HCT116 (cell line): ENCODE results near the gene KRTAP10-9. TPM values are rescaled to one million over a fixed set of nuclear protein-coding genes. Genes with fewer than 3 reads are reported as not detected.
"Not testable (repeated sequence)": the region's sequence is repeated elsewhere in the genome, so short reads cannot be mapped to it uniquely, and the experiment has no call there.

Experiments
- ATAC-seq: fragments of 200-7000 bp; cut with Tn5 transposase; 2 replicates; pipeline ENCODE4 v1.9.1; 2020; ENCODE audit warnings: mild to moderate bottlenecking, moderate library complexity
- BruUV-seq: library from RNA; stranded (reverse); fragments of 400-500 nt; replicated peaks from 2 replicates; lab custom pipeline; 2021; lab: Mats Ljungman, UMichigan
- CTCF ChIA-PET: fragments of 300-600 bp; sonication (Branson Sonifier 250); formaldehyde crosslinking; loops from one replicate; lab custom pipeline; 2021; ENCODE audit warnings: antibody characterized with exemption; lab: Charles Lee
- POLR2A ChIA-PET: fragments of 300-600, 350-600 bp; sonication (Branson Sonifier 250); formaldehyde crosslinking; loops from one replicate; lab custom pipeline; 2021; ENCODE audit warnings: antibody characterized with exemption; lab: Charles Lee
- RAD21 ChIA-PET, 2 experiments: fragments of 300-600 bp; sonication (Branson Sonifier 250); formaldehyde crosslinking; loops; one replicate each; lab custom pipeline; 2023; ENCODE audit warnings: low total read pairs in 2 of 2; ENCODE audit not compliant: uncharacterized antibody in 2 of 2, unreplicated experiment in 2 of 2, low non-redundant PET in 1 of 2; lab: Charles Lee
- DNase-seq: peaks from one replicate; pipeline ENCODE4 v3.0.0-alpha.2; 2010; ENCODE audit warnings: low read depth, low spot score
- H2AFZ ChIP-seq: fragments of 200-600 bp; shearing (Covaris generic), sonication (generic); 2 replicates; pipeline ENCODE4 v1.6.1; 2017; ENCODE audit warnings: low read depth, mixed run types, mixed read lengths, antibody characterized with exemption, low read length; ENCODE audit not compliant: poor library complexity, severe bottlenecking
- H3K27ac ChIP-seq: 2 replicates; pipeline ENCODE4 v1.5.1; 2012; ENCODE audit warnings: low read depth, low read length
- H3K27me3 ChIP-seq: fragments of 200-600 bp; sonication (generic); 2 replicates; pipeline ENCODE4 v1.6.1; 2016; ENCODE audit warnings: mixed run types, low read length, mixed read lengths; ENCODE audit not compliant: insufficient read depth
- H3K36me3 ChIP-seq, 2 experiments: fragments of 200-500 bp in 1 of 2; fragments of 200-600 bp in 1 of 2; sonication (Bioruptor generic) in 1 of 2; sonication (generic) in 1 of 2; 2 replicates each; pipeline versions ENCODE4 v1.5.1 to v1.6.1; 2014 to 2016; ENCODE audit warnings: low read length in 2 of 2, inconsistent platforms in 1 of 2, mixed read lengths in 1 of 2, mixed run types in 1 of 2; ENCODE audit not compliant: insufficient read depth in 2 of 2, control insufficient read depth in 1 of 2
- H3K4me1 ChIP-seq, 2 experiments: fragments of 200-600 bp in 1 of 2; sonication (generic) in 1 of 2; 2 replicates each; pipeline versions ENCODE4 v1.5.1 to v1.6.1; 2012 to 2017; ENCODE audit warnings: low read length in 2 of 2, inconsistent platforms in 1 of 2, mild to moderate bottlenecking in 1 of 2, mixed read lengths in 1 of 2, mixed run types in 1 of 2, moderate library complexity in 1 of 2; ENCODE audit not compliant: insufficient read depth in 2 of 2, control insufficient read depth in 1 of 2
- H3K4me2 ChIP-seq: fragments of 200-600 bp; sonication (generic); 2 replicates; pipeline ENCODE4 v1.6.1; 2017; ENCODE audit warnings: mixed run types, low read length, mixed read lengths
- H3K4me3 ChIP-seq, 2 experiments: fragments of 200-600 bp in 1 of 2; sonication (generic) in 1 of 2; replicated peaks in 1 of 2; 2 replicates each; pipeline ENCODE4 v1.5.1; 2011 to 2016; ENCODE audit warnings: low read length in 2 of 2, control low read depth in 1 of 2, low read depth in 1 of 2, mild to moderate bottlenecking in 1 of 2, mixed read lengths in 1 of 2, mixed run types in 1 of 2
- H3K79me2 ChIP-seq: fragments of 200-600 bp; sonication (generic); 2 replicates; pipeline ENCODE4 v1.6.1; 2017; ENCODE audit warnings: mild to moderate bottlenecking, mixed run types, low read length, moderate library complexity, mixed read lengths; ENCODE audit not compliant: insufficient read depth
- H3K9ac ChIP-seq: fragments of 200-600 bp; sonication (generic); 2 replicates; pipeline ENCODE4 v1.6.1; 2016; ENCODE audit warnings: low read length, mixed read lengths
- H3K9me2 ChIP-seq: fragments of 200-600 bp; sonication (generic), shearing (Covaris generic); 2 replicates; pipeline ENCODE4 v1.6.1; 2017; ENCODE audit warnings: mixed run types, mild to moderate bottlenecking, moderate library complexity; ENCODE audit not compliant: insufficient read depth
- H3K9me3 ChIP-seq, 2 experiments: fragments of 200-500 bp in 1 of 2; fragments of 200-600 bp in 1 of 2; sonication (Bioruptor generic) in 1 of 2; sonication (generic) in 1 of 2; 2 replicates each; pipeline ENCODE4 v1.6.1; 2014 to 2017; ENCODE audit warnings: low read length in 2 of 2, mixed read lengths in 2 of 2, inconsistent platforms in 1 of 2, low read depth in 1 of 2, mild to moderate bottlenecking in 1 of 2, mixed run types in 1 of 2, moderate library complexity in 1 of 2; ENCODE audit not compliant: control insufficient read depth in 1 of 2, insufficient read depth in 1 of 2
- H4K20me1 ChIP-seq: fragments of 200-600 bp; sonication (generic), shearing (Covaris generic); 2 replicates; pipeline ENCODE4 v1.6.1; 2017; ENCODE audit warnings: mixed run types, mild to moderate bottlenecking, moderate library complexity; ENCODE audit not compliant: insufficient read depth
- CBX3 ChIP-seq: IDR thresholded peaks from 2 replicates; pipeline ENCODE4 v1.6.1; 2012; ENCODE audit warnings: low read depth
- CEBPB ChIP-seq: IDR thresholded peaks from 2 replicates; pipeline ENCODE4 v1.6.1; 2012; ENCODE audit warnings: low read depth
- EZH2 ChIP-seq: fragments of 200-600 bp; sonication (generic); IDR thresholded peaks from 2 replicates; pipeline ENCODE4 v1.6.1; 2017; ENCODE audit warnings: antibody characterized with exemption, mixed run types
- EZH2phosphoT487 ChIP-seq: fragments of 200-600 bp; IDR thresholded peaks from 2 replicates; pipeline ENCODE4 v1.6.1; 2018; ENCODE audit warnings: antibody characterized with exemption, borderline replicate concordance
- FOSL1 ChIP-seq: IDR thresholded peaks from 2 replicates; pipeline ENCODE4 v1.6.1; 2012; ENCODE audit warnings: low read depth
- POLR2AphosphoS5 ChIP-seq: IDR thresholded peaks from 2 replicates; pipeline ENCODE4 v1.6.1; 2011; ENCODE audit warnings: mild to moderate bottlenecking, low read depth, low read length, moderate library complexity
- RAD21 ChIP-seq: IDR thresholded peaks from 2 replicates; pipeline ENCODE4 v1.6.1; 2012; ENCODE audit warnings: low read depth, mild to moderate bottlenecking
- SP1 ChIP-seq: IDR thresholded peaks from 2 replicates; pipeline ENCODE4 v1.6.1; 2012; ENCODE audit warnings: low read depth
- TCF7L2 ChIP-seq: IDR thresholded peaks from 2 replicates; pipeline ENCODE4 v1.7.0; 2011; ENCODE audit warnings: borderline replicate concordance, inconsistent platforms; ENCODE audit not compliant: insufficient read depth, insufficient read length; ENCODE audit errors: extremely low read depth
- ZFX ChIP-seq: fragments of 450-650 bp; IDR thresholded peaks from 2 replicates; pipeline ENCODE4 v1.6.1; 2017
- ZNF274 ChIP-seq: fragments of 200-500 bp; sonication (Bioruptor generic); IDR thresholded peaks from 2 replicates; pipeline ENCODE4 v1.6.1; 2014; ENCODE audit warnings: mild to moderate bottlenecking, low read depth, low read length, inconsistent platforms
- intact Hi-C: fragments of 100-400 bp; cut with micrococcal nuclease; formaldehyde crosslinking; loops from 2 replicates; pipeline ENCODE4 v1.10.0; 2022
- total RNA-seq: library from RNA; stranded (reverse); gene quantifications from one replicate; pipeline ENCODE4 v1.2.1, GENCODE V29; 2021; ENCODE audit not compliant: unreplicated experiment
- TF ChIP-seq, protein P1 (sequence below): IDR thresholded peaks from 2 replicates; pipeline ENCODE4 v1.6.1; 2011; ENCODE audit warnings: mild to moderate bottlenecking, low read length, moderate library complexity; ENCODE audit not compliant: insufficient replicate concordance; ENCODE audit errors: extremely low read depth
- TF ChIP-seq, protein P2 (sequence below): IDR thresholded peaks from 2 replicates; pipeline ENCODE4 v1.6.1; 2012
- TF ChIP-seq, protein P3 (sequence below): IDR thresholded peaks from 2 replicates; pipeline ENCODE4 v1.6.1; 2012

Gene KRTAP10-9
- total RNA-seq, 1 experiment from 2014 or later: not detected

DNA sequence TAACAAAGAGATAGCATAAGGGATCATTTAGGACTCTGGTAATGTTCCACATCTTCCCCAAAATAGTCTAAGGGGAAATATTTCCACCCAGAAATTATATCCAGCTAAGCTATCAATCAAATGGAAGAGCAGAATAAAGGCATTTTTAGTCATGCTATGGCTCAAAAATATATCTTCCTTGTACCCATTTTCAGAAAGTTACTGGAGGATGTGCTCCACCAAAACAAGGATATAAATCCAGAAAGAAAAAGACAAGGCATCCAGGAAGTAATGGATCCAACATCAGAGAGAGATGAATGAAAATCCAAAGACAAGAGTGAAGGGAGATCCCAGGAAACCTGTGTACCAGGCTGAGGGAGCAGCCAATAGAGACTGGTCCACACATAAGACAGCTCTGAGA lies 17.7 kb upstream of the KRTAP10-9 start (continued):
- TF ChIP-seq, protein P1, sequence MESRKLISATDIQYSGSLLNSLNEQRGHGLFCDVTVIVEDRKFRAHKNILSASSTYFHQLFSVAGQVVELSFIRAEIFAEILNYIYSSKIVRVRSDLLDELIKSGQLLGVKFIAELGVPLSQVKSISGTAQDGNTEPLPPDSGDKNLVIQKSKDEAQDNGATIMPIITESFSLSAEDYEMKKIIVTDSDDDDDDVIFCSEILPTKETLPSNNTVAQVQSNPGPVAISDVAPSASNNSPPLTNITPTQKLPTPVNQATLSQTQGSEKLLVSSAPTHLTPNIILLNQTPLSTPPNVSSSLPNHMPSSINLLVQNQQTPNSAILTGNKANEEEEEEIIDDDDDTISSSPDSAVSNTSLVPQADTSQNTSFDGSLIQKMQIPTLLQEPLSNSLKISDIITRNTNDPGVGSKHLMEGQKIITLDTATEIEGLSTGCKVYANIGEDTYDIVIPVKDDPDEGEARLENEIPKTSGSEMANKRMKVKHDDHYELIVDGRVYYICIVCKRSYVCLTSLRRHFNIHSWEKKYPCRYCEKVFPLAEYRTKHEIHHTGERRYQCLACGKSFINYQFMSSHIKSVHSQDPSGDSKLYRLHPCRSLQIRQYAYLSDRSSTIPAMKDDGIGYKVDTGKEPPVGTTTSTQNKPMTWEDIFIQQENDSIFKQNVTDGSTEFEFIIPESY: no peak
- TF ChIP-seq, protein P2, sequence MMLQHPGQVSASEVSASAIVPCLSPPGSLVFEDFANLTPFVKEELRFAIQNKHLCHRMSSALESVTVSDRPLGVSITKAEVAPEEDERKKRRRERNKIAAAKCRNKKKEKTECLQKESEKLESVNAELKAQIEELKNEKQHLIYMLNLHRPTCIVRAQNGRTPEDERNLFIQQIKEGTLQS: no peak
- TF ChIP-seq FOSL1: no peak

DNA sequence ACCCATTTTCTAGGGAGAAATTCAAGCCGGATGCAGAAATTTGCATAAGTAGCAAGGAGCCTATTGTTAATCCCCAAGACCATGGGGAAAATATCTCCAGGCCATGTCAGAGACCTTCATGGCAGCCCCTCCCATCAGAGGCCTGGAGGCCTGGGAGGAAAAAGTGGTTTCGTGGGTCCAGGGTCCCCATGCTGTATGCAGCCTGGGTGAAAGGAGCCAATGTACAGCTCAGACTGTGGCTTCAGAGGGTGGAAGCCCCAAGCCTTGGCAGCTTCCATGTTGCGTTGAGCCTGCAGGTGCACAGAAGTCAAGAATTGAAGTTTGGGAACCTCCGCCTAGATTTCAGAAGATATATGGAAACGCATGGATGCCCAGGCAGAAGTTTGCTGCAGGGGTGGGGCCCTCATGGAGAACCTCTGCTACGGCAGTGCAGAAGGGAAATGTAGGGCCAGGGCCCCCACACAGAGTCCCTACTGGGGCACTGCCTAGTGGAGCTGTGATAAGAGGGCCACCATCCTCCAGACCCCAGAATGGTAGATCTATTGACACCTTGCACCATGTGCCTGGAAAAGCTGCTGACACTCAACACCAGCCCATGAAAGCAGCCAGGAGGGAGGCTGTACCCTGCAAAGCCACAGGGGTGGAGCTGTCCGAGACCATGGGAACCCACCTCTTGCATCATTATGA lies 16.6 kb upstream of the KRTAP10-9 start:
- intact Hi-C loops, H3K27me3 ChIP-seq, H3K36me3 ChIP-seq, H3K27ac ChIP-seq, RAD21 ChIA-PET, H3K9ac ChIP-seq, ATAC-seq, H3K9me2 ChIP-seq, H3K4me3 ChIP-seq, H3K79me2 ChIP-seq, H3K4me1 ChIP-seq, H3K9me3 ChIP-seq, H2AFZ ChIP-seq, POLR2A ChIA-PET, CTCF ChIA-PET, H4K20me1 ChIP-seq, BruUV-seq, H3K4me2 ChIP-seq, DNase-seq: not testable (repeated sequence)

DNA sequence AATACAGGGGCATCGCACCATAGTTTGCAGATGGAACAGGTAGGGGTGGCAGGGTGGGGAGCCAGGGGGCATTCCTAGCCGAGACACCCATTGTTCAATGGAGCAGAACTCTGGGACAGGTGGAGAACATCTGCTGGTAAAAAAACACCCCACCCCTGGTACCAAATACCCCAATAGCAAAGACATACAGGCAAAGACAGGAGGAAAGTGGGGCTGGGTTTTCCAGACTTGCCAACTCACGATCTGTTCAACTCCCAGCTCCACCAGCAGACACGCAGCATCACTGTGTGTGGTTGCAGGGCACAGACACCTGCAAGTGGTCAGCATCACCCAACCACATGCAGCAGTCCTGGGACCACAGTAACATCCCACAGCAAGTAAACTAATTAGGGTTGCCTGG lies 15.3 kb upstream of the KRTAP10-9 start:
- CTCF ChIA-PET: no interaction called here
- RAD21 ChIA-PET: no interaction called here
- ATAC-seq: no peak
- Histone ChIP-seq H3K4me2 (no peak overlapping the region), H3K36me3 (no peaks in the 10 kb centered on the region), H3K4me1 (no peaks in the 10 kb centered on the region), H2AFZ (no peak overlapping the region), H3K27ac (no peak overlapping the region), H3K79me2 (no peaks in the 10 kb centered on the region), H4K20me1 (no peaks in the 10 kb centered on the region), H3K4me3 (no peak overlapping the region), H3K27me3 (no peaks in the 10 kb centered on the region), H3K9ac (no peak overlapping the region), H3K9me2 (no peaks in the 10 kb centered on the region), H3K9me3 (peaks cover 3 to 5% of the 10 kb centered on the region in 2 experiments; a peak in 2 of 4 replicates)
- POLR2A ChIA-PET: no interaction called here
- no peak for DNase-seq
- intact Hi-C loops: no loop called here
- no TSS peak for BruUV-seq
- no peak for TF ChIP-seq SP1
- no peak for TF ChIP-seq EZH2
- TF ChIP-seq, protein P3, sequence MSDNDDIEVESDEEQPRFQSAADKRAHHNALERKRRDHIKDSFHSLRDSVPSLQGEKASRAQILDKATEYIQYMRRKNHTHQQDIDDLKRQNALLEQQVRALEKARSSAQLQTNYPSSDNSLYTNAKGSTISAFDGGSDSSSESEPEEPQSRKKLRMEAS: no peak
- TF ChIP-seq POLR2AphosphoS5: no peak
- TF ChIP-seq ZFX: no peak
- no peak for TF ChIP-seq RAD21
- TF ChIP-seq TCF7L2: no peak
- TF ChIP-seq CEBPB: no peak
- TF ChIP-seq CBX3: no peak
- no peak for TF ChIP-seq ZNF274
- TF ChIP-seq EZH2phosphoT487: no peak
